GM23338 (cell line): ENCODE results near the gene CENPO.

Experiments used
- CREB1 ChIP-seq: fragments of 250-450 bp; sonication (Bioruptor Pico); IDR thresholded peaks from 2 replicates; pipeline ENCODE4 v1.5.0; 2020; ENCODE audit warnings: low read depth, mild to moderate bottlenecking, moderate library complexity
- CTCF ChIP-seq, 2 experiments: fragments of 200-600 bp in 1 of 2; sonication (generic) in 1 of 2; conservative IDR thresholded peaks; 2 replicates each; pipeline versions ENCODE4 v1.5.1 to v1.6.1; 2016 to 2017; ENCODE audit warnings: antibody characterized with exemption in 2 of 2, low read depth in 2 of 2, mild to moderate bottlenecking in 2 of 2, moderate library complexity in 1 of 2
- EZH2 ChIP-seq: fragments of 200-600 bp; sonication (generic); IDR thresholded peaks from one replicate; pipeline ENCODE4 v1.8.0; 2017; ENCODE audit warnings: antibody characterized with exemption, mild to moderate bottlenecking, low read depth; ENCODE audit not compliant: unreplicated experiment
- EZH2phosphoT487 ChIP-seq: fragments of 200-600 bp; sonication (generic); IDR thresholded peaks from one replicate; pipeline ENCODE4 v1.8.1; 2018; ENCODE audit warnings: antibody characterized with exemption; ENCODE audit not compliant: unreplicated experiment
- JUNB ChIP-seq: IDR thresholded peaks from one replicate; pipeline ENCODE4 v1.6.1; 2016; ENCODE audit warnings: antibody characterized with exemption; ENCODE audit not compliant: unreplicated experiment
- POLR2AphosphoS5 ChIP-seq: IDR thresholded peaks from 2 replicates; pipeline ENCODE4 v1.6.1; 2016; ENCODE audit warnings: antibody characterized with exemption, low read depth

GRCh38 chr2:24779116-24779515, 14.1 kb upstream of the CENPO start:
- TF ChIP-seq CTCF (conservative IDR thresholded peaks at IDR 0.05; ENCODE audit: low read depth in 2 of 2) (no peak), CREB1 (no peak), EZH2phosphoT487 (no peak), JUNB (no peak), EZH2 (no peak), POLR2AphosphoS5 (no peak)
